ENCODE results near the gene LPIN3.

- TF ChIP-seq USF1 (IDR thresholded peaks at IDR 0.05; ENCODE audit: borderline replicate concordance, low read depth) (no peak), POLR2AphosphoS5 (IDR thresholded peaks at IDR 0.05; ENCODE audit: low read depth, low read length) (no peak), RAD21 (IDR thresholded peaks at IDR 0.05; ENCODE audit: low read length) (no peak), TAF1 (IDR thresholded peaks at IDR 0.05; ENCODE audit: borderline replicate concordance, low read depth, low read length) (no peak), EZH2phosphoT487 (IDR thresholded peaks at IDR 0.05; ENCODE audit: borderline replicate concordance, low read depth) (no peak), EP300 (IDR thresholded peaks at IDR 0.05; ENCODE audit: borderline replicate concordance in 1 of 2, low read depth in 1 of 2, low read length in 1 of 2) (no peak), RXRA (IDR thresholded peaks at IDR 0.05; ENCODE audit: borderline replicate concordance, low read depth) (no peak), CHD2 (IDR thresholded peaks at IDR 0.05; ENCODE audit: low read length, partially characterized antibody) (no peak), GATA2 (CRISPR knock-in tag; IDR thresholded peaks at IDR 0.05) (no peak)
- TF ChIP-seq, protein P1, sequence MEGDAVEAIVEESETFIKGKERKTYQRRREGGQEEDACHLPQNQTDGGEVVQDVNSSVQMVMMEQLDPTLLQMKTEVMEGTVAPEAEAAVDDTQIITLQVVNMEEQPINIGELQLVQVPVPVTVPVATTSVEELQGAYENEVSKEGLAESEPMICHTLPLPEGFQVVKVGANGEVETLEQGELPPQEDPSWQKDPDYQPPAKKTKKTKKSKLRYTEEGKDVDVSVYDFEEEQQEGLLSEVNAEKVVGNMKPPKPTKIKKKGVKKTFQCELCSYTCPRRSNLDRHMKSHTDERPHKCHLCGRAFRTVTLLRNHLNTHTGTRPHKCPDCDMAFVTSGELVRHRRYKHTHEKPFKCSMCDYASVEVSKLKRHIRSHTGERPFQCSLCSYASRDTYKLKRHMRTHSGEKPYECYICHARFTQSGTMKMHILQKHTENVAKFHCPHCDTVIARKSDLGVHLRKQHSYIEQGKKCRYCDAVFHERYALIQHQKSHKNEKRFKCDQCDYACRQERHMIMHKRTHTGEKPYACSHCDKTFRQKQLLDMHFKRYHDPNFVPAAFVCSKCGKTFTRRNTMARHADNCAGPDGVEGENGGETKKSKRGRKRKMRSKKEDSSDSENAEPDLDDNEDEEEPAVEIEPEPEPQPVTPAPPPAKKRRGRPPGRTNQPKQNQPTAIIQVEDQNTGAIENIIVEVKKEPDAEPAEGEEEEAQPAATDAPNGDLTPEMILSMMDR (IDR thresholded peaks at IDR 0.05): no peak
- TF ChIP-seq, protein P2, sequence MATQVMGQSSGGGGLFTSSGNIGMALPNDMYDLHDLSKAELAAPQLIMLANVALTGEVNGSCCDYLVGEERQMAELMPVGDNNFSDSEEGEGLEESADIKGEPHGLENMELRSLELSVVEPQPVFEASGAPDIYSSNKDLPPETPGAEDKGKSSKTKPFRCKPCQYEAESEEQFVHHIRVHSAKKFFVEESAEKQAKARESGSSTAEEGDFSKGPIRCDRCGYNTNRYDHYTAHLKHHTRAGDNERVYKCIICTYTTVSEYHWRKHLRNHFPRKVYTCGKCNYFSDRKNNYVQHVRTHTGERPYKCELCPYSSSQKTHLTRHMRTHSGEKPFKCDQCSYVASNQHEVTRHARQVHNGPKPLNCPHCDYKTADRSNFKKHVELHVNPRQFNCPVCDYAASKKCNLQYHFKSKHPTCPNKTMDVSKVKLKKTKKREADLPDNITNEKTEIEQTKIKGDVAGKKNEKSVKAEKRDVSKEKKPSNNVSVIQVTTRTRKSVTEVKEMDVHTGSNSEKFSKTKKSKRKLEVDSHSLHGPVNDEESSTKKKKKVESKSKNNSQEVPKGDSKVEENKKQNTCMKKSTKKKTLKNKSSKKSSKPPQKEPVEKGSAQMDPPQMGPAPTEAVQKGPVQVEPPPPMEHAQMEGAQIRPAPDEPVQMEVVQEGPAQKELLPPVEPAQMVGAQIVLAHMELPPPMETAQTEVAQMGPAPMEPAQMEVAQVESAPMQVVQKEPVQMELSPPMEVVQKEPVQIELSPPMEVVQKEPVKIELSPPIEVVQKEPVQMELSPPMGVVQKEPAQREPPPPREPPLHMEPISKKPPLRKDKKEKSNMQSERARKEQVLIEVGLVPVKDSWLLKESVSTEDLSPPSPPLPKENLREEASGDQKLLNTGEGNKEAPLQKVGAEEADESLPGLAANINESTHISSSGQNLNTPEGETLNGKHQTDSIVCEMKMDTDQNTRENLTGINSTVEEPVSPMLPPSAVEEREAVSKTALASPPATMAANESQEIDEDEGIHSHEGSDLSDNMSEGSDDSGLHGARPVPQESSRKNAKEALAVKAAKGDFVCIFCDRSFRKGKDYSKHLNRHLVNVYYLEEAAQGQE (IDR thresholded peaks at IDR 0.05; ENCODE audit: low read depth, low read length): no peak
Measured at GRCh38 chr20:41364236-41364855, 23.7 kb downstream of the LPIN3 start.
